Testis (tissue), 3 donors: ENCODE measurements around the gene PLEKHA7. TPM values are rescaled to one million over a fixed set of nuclear protein-coding genes. Genes with fewer than 3 reads are reported as not detected.
A peak's percentile ranks its signal among the peaks of the same experiment; 100 is the strongest.

ENCODE experiments used
- DNase-seq: peaks from one replicate; pipeline ENCODE4 v3.0.0-alpha.2; 2019
- H3K27ac ChIP-seq, 2 donors: fragments of 200-600 bp; sonication (generic); one replicate each; pipeline ENCODE4 v1.5.1; 2019
- H3K27me3 ChIP-seq: fragments of 200-600 bp; sonication (generic); one replicate; pipeline ENCODE4 v1.5.1; 2019
- H3K36me3 ChIP-seq: fragments of 200-600 bp; sonication (generic); one replicate; pipeline ENCODE4 v1.5.1; 2017; ENCODE audit warnings: low read depth; ENCODE audit errors: missing control alignments
- H3K4me1 ChIP-seq: fragments of 200-600 bp; sonication (generic); one replicate; pipeline ENCODE4 v1.5.1; 2019
- H3K4me3 ChIP-seq, 2 donors: fragments of 200-600 bp; sonication (generic); one replicate each; pipeline ENCODE4 v1.5.1; 2017 to 2019
- H3K9me3 ChIP-seq: fragments of 200-600 bp; sonication (generic); one replicate; pipeline ENCODE4 v1.5.1; 2017
- CTCF ChIP-seq, 3 experiments: fragments of 450-650 bp in 2 of 3; fragments of 200-600 bp in 1 of 3; sonication (generic) in 1 of 3; IDR thresholded peaks; one replicate each; pipeline ENCODE4 v1.5.1; 2016 to 2019; ENCODE audit warnings: antibody characterized with exemption in 3 of 3, mild to moderate bottlenecking in 2 of 3, moderate library complexity in 1 of 3
- POLR2A ChIP-seq: fragments of 450-650 bp; IDR thresholded peaks from one replicate; pipeline ENCODE4 v1.6.1; 2017; ENCODE audit warnings: antibody characterized with exemption, mild to moderate bottlenecking, moderate library complexity
- WGBS, 2 donors: methylation state at CpG; one replicate each; pipeline ENCODE4 v1.1.5; 2018; 5-methylcytosine and 5-hydroxymethylcytosine counted together
- intact Hi-C: fragments of 100-400 bp; cut with DNase I; formaldehyde crosslinking; loops from one replicate; pipeline ENCODE4 v1.15.1; 2023; ENCODE audit warnings: low total_unique reads
- polyA plus RNA-seq: library from polyadenylated mRNA; stranded (reverse); fragments of 350-450 nt; fragmentation: Illumina TruSeq; extraction: RNeasy Lipid Tissue Mini Kit (QIAGEN cat#74804); gene quantifications from one replicate; pipeline ENCODE4 v1.2.3, GENCODE V29; 2014; ENCODE audit warnings: low read depth, low replicate concordance; ENCODE audit not compliant: insufficient read depth
- total RNA-seq, 2 donors: library from RNA; depleted of rRNA; stranded (reverse); fragments of >200 nt; gene quantifications; one replicate each; pipeline ENCODE4 v1.2.3, GENCODE V29; 2016

PLEKHA7 gene
- total and polyA plus RNA-seq, 3 donors from 2014 or later, result 33.0 to 64.9 (median 63.9) TPM

DNA sequence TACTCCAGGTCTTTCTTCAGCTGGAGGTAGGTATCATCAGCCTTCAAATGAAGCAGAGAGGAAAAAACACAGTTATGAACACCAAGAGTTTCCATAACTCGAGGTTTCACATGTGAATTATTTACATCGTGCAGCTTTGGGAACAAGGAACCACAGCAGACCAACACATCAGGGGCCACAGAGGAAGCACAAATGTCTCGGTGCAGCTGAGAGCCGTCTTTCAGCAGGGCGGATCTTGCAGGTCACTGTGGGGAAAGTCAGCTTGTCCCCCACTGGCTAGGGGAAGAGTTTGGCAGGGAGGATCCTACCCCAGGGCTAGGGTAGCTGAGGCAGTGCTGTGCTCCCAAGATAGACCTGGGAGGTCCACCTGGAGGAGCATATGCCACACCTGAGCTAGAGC is 201.1 kb downstream of the PLEKHA7 start:
- no peaks in the 10 kb centered on the region for H3K9me3 ChIP-seq
- no peak for DNase-seq
- WGBS, 2 donors, result 63 to 86% methylated on average over 5 of the region's 5 CpGs
- H3K27ac ChIP-seq, result peak overlapping the region in 1 of 2 donors; percentile 3
- TF ChIP-seq POLR2A, result no peak
- TF ChIP-seq CTCF (IDR thresholded peaks at IDR 0.05), result no peak
- no peaks in the 10 kb centered on the region for H3K36me3 ChIP-seq
- no peak overlapping the region for H3K4me3 ChIP-seq
- H3K27me3 ChIP-seq, result no peaks in the 10 kb centered on the region
- H3K4me1 ChIP-seq, result peaks cover 35% of the 10 kb centered on the region
- intact Hi-C loops, result no loop called here

- no peaks in the 10 kb centered on the region for H3K9me3 ChIP-seq
- WGBS, 2 donors, result 48 to 66% methylated on average over 5 of the region's 5 CpGs
- H3K4me3 ChIP-seq, result no peak overlapping the region
- H3K27me3 ChIP-seq, result no peaks in the 10 kb centered on the region
- DNase-seq, result peak; percentile 57
- TF ChIP-seq POLR2A (no peak), CTCF (IDR thresholded peaks at IDR 0.05) (no peak)
- peaks cover 35% of the 10 kb centered on the region for H3K4me1 ChIP-seq
- H3K36me3 ChIP-seq, result no peaks in the 10 kb centered on the region
- H3K27ac ChIP-seq, result peak overlapping the region; percentile 33 to 41
- intact Hi-C loops, result no loop called here
These were observed 201.9 kb downstream of the PLEKHA7 start for GRCh38 chr11:16812274-16812673.

- intact Hi-C loops, result no loop called here
These were observed 202.8 kb downstream of the PLEKHA7 start for GRCh38 chr11:16811136-16812020.

DNA sequence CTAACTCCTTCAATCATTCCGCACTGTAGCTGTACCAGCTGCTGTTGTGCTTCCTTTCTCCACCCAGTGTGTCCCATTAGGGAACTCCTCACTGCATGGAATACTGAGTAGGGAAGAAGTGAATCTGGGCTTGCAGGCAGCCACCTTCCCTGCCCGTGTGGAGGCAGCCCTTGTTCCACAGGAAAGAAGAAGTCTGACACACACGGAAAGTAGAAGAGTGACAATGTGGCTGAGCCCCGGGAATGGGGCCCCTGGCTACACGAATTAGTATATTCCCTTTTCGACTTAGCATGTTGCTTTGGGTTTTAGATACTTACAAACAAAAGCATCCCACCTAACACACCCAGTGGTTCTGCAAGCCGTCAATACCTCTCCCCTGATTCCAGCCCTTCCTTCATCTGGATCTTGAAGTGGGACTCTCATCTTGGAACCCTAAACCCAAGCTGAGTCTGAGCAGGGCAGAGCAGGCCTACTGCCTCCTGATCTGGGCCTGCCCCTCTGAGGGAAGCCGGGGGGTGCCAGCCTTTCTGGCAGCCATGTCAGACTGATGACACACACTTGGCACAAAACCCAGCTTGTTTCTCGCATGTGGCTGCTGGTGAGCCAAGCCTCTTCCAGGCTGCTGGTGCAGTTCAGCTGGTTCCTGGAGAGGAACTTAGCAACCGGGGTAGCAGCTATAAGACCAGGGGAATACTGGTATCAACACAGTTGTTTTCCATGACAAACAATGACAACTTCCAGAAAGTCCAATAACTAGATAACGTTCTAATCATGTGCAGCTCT is 204.1 kb downstream of the PLEKHA7 start:
- peaks cover 27% of the 10 kb centered on the region for H3K4me1 ChIP-seq
- no peak for TF ChIP-seq CTCF (IDR thresholded peaks at IDR 0.05)
- no peak for TF ChIP-seq POLR2A
- WGBS, 2 donors, result 86 to 88% methylated on average over 10 to 11 of the region's 11 CpGs
- H3K9me3 ChIP-seq, result no peaks in the 10 kb centered on the region
- H3K27me3 ChIP-seq, result no peaks in the 10 kb centered on the region
- H3K27ac ChIP-seq, result no peak overlapping the region
- no peaks in the 10 kb centered on the region for H3K36me3 ChIP-seq
- intact Hi-C loops, result no loop called here
- no peak for DNase-seq
- no peak overlapping the region for H3K4me3 ChIP-seq

More at GRCh38 chr11:16811136-16812020, 202.8 kb downstream of the PLEKHA7 start:
- no peak for TF ChIP-seq CTCF (IDR thresholded peaks at IDR 0.05)
- no peak for TF ChIP-seq POLR2A
- DNase-seq, result no peak
- Histone ChIP-seq H3K4me3 (no peak overlapping the region), H3K27me3 (no peaks in the 10 kb centered on the region), H3K4me1 (peaks cover 35% of the 10 kb centered on the region), H3K9me3 (no peaks in the 10 kb centered on the region), H3K36me3 (no peaks in the 10 kb centered on the region), H3K27ac (peak overlapping the region; percentile 33 to 39)
- 95 to 96% methylated on average over 3 of the region's 3 CpGs for WGBS, 2 donors
